Prostate gland (tissue), 2 donors: ENCODE results near the gene HRG.

Experiments used
- CTCF ChIP-seq, 4 experiments: fragments of 200-600 bp in 2 of 4; fragments of 450-650 bp in 2 of 4; sonication (generic) in 2 of 4; IDR thresholded peaks; 1 replicate in 3 of 4; 2 replicates in 1 of 4; pipeline ENCODE4 v1.5.1; 2016 to 2019; ENCODE audit warnings: antibody characterized with exemption in 4 of 4, mild to moderate bottlenecking in 2 of 4, moderate library complexity in 2 of 4
- POLR2AphosphoS5 ChIP-seq: sonication (generic); formaldehyde crosslinking; IDR thresholded peaks from one replicate; pipeline ENCODE4 v1.6.1; 2017; ENCODE audit warnings: antibody characterized with exemption

- TF ChIP-seq POLR2AphosphoS5 (no peak), CTCF (IDR thresholded peaks at IDR 0.05) (no peak)
Measured at GRCh38 chr3:186663361-186664118, 2.3 kb upstream of the HRG start.
